Measurements from ENCODE around the gene RIT1. TPM values are rescaled to one million over a fixed set of nuclear protein-coding genes. Genes with fewer than 3 reads are reported as not detected.
A peak's percentile ranks its signal among the peaks of the same experiment; 100 is the strongest.

RIT1 gene, protein sequence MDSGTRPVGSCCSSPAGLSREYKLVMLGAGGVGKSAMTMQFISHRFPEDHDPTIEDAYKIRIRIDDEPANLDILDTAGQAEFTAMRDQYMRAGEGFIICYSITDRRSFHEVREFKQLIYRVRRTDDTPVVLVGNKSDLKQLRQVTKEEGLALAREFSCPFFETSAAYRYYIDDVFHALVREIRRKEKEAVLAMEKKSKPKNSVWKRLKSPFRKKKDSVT
- 9.3 TPM for polyA plus RNA-seq (2012; ENCODE audit: insufficient read depth, insufficient read length, low read depth)

GRCh38 chr1:155911156-155912055 is at the start of gene RIT1:
Gene RIT1, minus strand, starts transcription at chr1:155911349. Its CDS starts 588 bp downstream, at chr1:155910761.
- Histone ChIP-seq H3K4me3 (ENCODE audit: low read depth, low read length) (peak within 1 kb of the TSS; percentile 70), H3K9me3 (no peaks in the 10 kb centered on the region), H3K36me3 (peaks cover 50% of the 10 kb centered on the region), H3K4me1 (no peaks in the 10 kb centered on the region), H3K27me3 (no peaks in the 10 kb centered on the region)
- DNase-seq, result peak; percentile 87
- TF ChIP-seq, protein P1, sequence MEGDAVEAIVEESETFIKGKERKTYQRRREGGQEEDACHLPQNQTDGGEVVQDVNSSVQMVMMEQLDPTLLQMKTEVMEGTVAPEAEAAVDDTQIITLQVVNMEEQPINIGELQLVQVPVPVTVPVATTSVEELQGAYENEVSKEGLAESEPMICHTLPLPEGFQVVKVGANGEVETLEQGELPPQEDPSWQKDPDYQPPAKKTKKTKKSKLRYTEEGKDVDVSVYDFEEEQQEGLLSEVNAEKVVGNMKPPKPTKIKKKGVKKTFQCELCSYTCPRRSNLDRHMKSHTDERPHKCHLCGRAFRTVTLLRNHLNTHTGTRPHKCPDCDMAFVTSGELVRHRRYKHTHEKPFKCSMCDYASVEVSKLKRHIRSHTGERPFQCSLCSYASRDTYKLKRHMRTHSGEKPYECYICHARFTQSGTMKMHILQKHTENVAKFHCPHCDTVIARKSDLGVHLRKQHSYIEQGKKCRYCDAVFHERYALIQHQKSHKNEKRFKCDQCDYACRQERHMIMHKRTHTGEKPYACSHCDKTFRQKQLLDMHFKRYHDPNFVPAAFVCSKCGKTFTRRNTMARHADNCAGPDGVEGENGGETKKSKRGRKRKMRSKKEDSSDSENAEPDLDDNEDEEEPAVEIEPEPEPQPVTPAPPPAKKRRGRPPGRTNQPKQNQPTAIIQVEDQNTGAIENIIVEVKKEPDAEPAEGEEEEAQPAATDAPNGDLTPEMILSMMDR (IDR thresholded peaks at IDR 0.05; ENCODE audit: low read depth, low read length), result no peak

GRCh38 chr1:155960081-155960745 is 49.1 kb upstream of the RIT1 start:
- Histone ChIP-seq H3K4me3 (ENCODE audit: low read depth, low read length) (no peak overlapping the region), H3K36me3 (peaks cover 6% of the 10 kb centered on the region; the same call in 1 of the 2 replicates), H3K9me3 (no peaks in the 10 kb centered on the region), H3K4me1 (no peaks in the 10 kb centered on the region), H3K27me3 (no peaks in the 10 kb centered on the region)
- TF ChIP-seq, protein P1 (IDR thresholded peaks at IDR 0.05; ENCODE audit: low read depth, low read length), result no peak
- no peak for DNase-seq

DNA sequence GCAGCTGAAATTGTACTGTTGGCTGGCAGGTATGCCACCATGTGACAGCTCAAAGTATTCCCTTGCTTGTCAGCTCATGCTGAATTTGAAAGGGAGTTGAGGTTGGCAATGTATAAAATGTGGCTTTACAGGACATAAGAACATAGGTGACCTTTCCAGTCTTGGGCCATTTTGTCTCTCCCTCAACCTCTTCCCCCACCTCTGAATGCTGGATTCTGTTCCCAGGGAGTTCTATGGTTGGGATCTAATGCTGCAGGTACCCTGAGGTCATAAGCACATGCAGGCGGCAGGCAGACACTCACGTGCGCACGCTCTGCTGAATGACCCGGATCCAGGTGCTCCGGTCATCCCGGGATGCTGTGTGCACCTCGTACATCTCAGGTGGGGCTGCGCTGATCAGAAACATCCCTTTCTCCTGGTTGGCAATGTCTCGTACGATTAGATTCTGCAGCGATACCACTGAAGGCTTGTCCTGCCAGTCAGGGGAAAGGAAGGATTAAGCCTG is 46.3 kb upstream of the RIT1 start:
- TF ChIP-seq, protein P1 (IDR thresholded peaks at IDR 0.05; ENCODE audit: low read depth, low read length), result no peak
- H3K4me3 ChIP-seq (ENCODE audit: low read depth, low read length), result no peak overlapping the region
- no peak for DNase-seq
- H3K27me3 ChIP-seq, result no peaks in the 10 kb centered on the region
- H3K9me3 ChIP-seq, result no peaks in the 10 kb centered on the region
- peaks cover under 1% of the 10 kb centered on the region; the same call in 1 of the 2 replicates for H3K36me3 ChIP-seq
- H3K4me1 ChIP-seq, result no peaks in the 10 kb centered on the region

GRCh38 chr1:155954645-155955044 is 43.5 kb upstream of the RIT1 start:
- H3K27me3 ChIP-seq, result no peaks in the 10 kb centered on the region
- peaks cover 3% of the 10 kb centered on the region; the same call in 1 of the 2 replicates for H3K36me3 ChIP-seq
- H3K9me3 ChIP-seq, result no peaks in the 10 kb centered on the region
- no peaks in the 10 kb centered on the region for H3K4me1 ChIP-seq
- DNase-seq, result no peak
- TF ChIP-seq, protein P1 (IDR thresholded peaks at IDR 0.05; ENCODE audit: low read depth, low read length), result no peak
- H3K4me3 ChIP-seq (ENCODE audit: low read depth, low read length), result no peak overlapping the region

DNA sequence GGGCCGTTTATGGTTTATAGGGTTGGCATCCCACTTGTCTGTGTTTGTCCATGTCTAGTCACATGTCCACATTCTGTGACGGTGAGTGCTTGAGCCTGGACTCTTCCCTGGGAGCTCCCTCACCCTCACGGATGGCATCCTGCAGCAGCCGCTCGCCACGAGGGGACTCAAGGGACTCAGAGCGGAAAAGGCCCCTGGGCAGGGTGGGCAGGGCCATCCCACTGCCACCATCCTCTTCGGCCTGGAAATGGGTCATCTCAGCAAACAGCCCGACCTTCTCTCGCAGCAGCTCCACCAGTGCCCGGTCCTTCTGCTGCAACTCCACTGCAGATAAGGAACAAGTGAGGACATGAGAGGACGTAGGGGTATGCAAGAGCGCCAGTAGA is 41.3 kb upstream of the RIT1 start:
- peaks cover 3% of the 10 kb centered on the region; the same call in 1 of the 2 replicates for H3K36me3 ChIP-seq
- no peak for DNase-seq
- no peaks in the 10 kb centered on the region for H3K27me3 ChIP-seq
- no peaks in the 10 kb centered on the region for H3K4me1 ChIP-seq
- TF ChIP-seq, protein P1 (IDR thresholded peaks at IDR 0.05; ENCODE audit: low read depth, low read length), result no peak
- H3K9me3 ChIP-seq, result no peaks in the 10 kb centered on the region
- H3K4me3 ChIP-seq (ENCODE audit: low read depth, low read length), result no peak overlapping the region
